Stimulated activated memory B cell treated with anti-CD40 and anti-IgM and Interleukin-4, amounts not matched to agents 10 μg/mL and 1 μg/mL and 100 μg/mL, for 72 hours (primary cell): ENCODE data around the gene DNAJB2.
A peak's percentile ranks its signal among the peaks of the same experiment; 100 is the strongest.

Source experiments
- ATAC-seq: fragments of 150-1000 bp; cut with Tn5 transposase; 2 replicates; pipeline ENCODE4 v1.10.0; 2021
- H3K27ac Mint-ChIP-seq: one replicate; pipeline ENCODE4 v1.8.0; 2022; ENCODE audit warnings: mild to moderate bottlenecking, mixed read lengths
- H3K27me3 Mint-ChIP-seq: one replicate; pipeline ENCODE4 v1.8.0; 2022; ENCODE audit warnings: mixed read lengths
- H3K36me3 Mint-ChIP-seq: one replicate; pipeline ENCODE4 v1.8.0; 2022; ENCODE audit warnings: mixed read lengths
- H3K4me1 Mint-ChIP-seq: one replicate; pipeline ENCODE4 v1.8.0; 2022; ENCODE audit warnings: mixed read lengths
- H3K4me3 Mint-ChIP-seq: one replicate; pipeline ENCODE4 v1.8.0; 2022; ENCODE audit warnings: mild to moderate bottlenecking, moderate library complexity, mixed read lengths
- H3K9me3 Mint-ChIP-seq: one replicate; pipeline ENCODE4 v1.8.0; 2022; ENCODE audit warnings: mixed read lengths

DNAJB2 gene

GRCh38 chr2:219272995-219273394 lies 6.2 kb upstream of the DNAJB2 start:
- Mint-ChIP-seq H3K9me3 (no peaks in the 10 kb centered on the region), H3K4me3 (no peak overlapping the region), H3K27me3 (no peaks in the 10 kb centered on the region), H3K27ac (no peak overlapping the region), H3K36me3 (no peaks in the 10 kb centered on the region), H3K4me1 (peaks cover 42% of the 10 kb centered on the region)
- ATAC-seq: no peak

- Mint-ChIP-seq H3K4me1 (peaks cover 51% of the 10 kb centered on the region), H3K27ac (no peak overlapping the region), H3K9me3 (no peaks in the 10 kb centered on the region), H3K4me3 (no peak overlapping the region), H3K36me3 (no peaks in the 10 kb centered on the region), H3K27me3 (no peaks in the 10 kb centered on the region)
- ATAC-seq: no peak
Measured at GRCh38 chr2:219273937-219274336, 5.2 kb upstream of the DNAJB2 start.

- Mint-ChIP-seq H3K36me3 (no peaks in the 10 kb centered on the region), H3K4me3 (no peak overlapping the region), H3K4me1 (peaks cover 52% of the 10 kb centered on the region), H3K27me3 (no peaks in the 10 kb centered on the region), H3K27ac (peak overlapping the region; percentile 17), H3K9me3 (no peaks in the 10 kb centered on the region)
- ATAC-seq: no peak
Measured at GRCh38 chr2:219274361-219274921, 4.7 kb upstream of the DNAJB2 start.

GRCh38 chr2:219277703-219278654 lies 1.2 kb upstream of the DNAJB2 start:
- Mint-ChIP-seq H3K9me3 (no peaks in the 10 kb centered on the region), H3K36me3 (peaks cover 23% of the 10 kb centered on the region), H3K27ac (peak overlapping the region; percentile 96), H3K4me1 (peaks cover 63% of the 10 kb centered on the region), H3K4me3 (peak overlapping the region; percentile 96), H3K27me3 (no peaks in the 10 kb centered on the region)
- ATAC-seq: peak; percentile 45

GRCh38 chr2:219278655-219279150 lies 463 bp upstream of the DNAJB2 start:
- Mint-ChIP-seq H3K27me3 (no peaks in the 10 kb centered on the region), H3K9me3 (no peaks in the 10 kb centered on the region), H3K4me1 (peaks cover 65% of the 10 kb centered on the region), H3K36me3 (peaks cover 27% of the 10 kb centered on the region), H3K4me3 (peak overlapping the region; percentile 96), H3K27ac (peak overlapping the region; percentile 96)
- peak; percentile 0 for ATAC-seq

- ATAC-seq: no peak
- Mint-ChIP-seq H3K4me1 (peaks cover 52% of the 10 kb centered on the region), H3K9me3 (no peaks in the 10 kb centered on the region), H3K27me3 (no peaks in the 10 kb centered on the region), H3K27ac (peak overlapping the region; percentile 96), H3K4me3 (peak overlapping the region; percentile 96), H3K36me3 (peaks cover 27% of the 10 kb centered on the region)
Measured at GRCh38 chr2:219279916-219280516, 850 bp downstream of the DNAJB2 start.

- Mint-ChIP-seq H3K36me3 (peaks cover 33% of the 10 kb centered on the region), H3K27ac (peak overlapping the region; percentile 96), H3K4me3 (peak overlapping the region; percentile 96), H3K4me1 (peaks cover 58% of the 10 kb centered on the region), H3K27me3 (no peaks in the 10 kb centered on the region), H3K9me3 (no peaks in the 10 kb centered on the region)
- ATAC-seq: no peak
Measured at GRCh38 chr2:219280651-219281050, 1.5 kb downstream of the DNAJB2 start.

- Mint-ChIP-seq H3K4me1 (peaks cover 66% of the 10 kb centered on the region), H3K36me3 (peaks cover 41% of the 10 kb centered on the region), H3K27ac (peak overlapping the region; percentile 96), H3K9me3 (no peaks in the 10 kb centered on the region), H3K4me3 (no peak overlapping the region), H3K27me3 (no peaks in the 10 kb centered on the region)
- no peak for ATAC-seq
Measured at GRCh38 chr2:219281588-219281987, 2.4 kb downstream of the DNAJB2 start.

- Mint-ChIP-seq H3K27ac (peak overlapping the region; percentile 45), H3K27me3 (no peaks in the 10 kb centered on the region), H3K4me1 (peaks cover 62% of the 10 kb centered on the region), H3K4me3 (no peak overlapping the region), H3K9me3 (no peaks in the 10 kb centered on the region), H3K36me3 (peaks cover 41% of the 10 kb centered on the region)
- ATAC-seq: no peak
Measured at GRCh38 chr2:219282375-219282774, 3.2 kb downstream of the DNAJB2 start.

- H3K9me3 Mint-ChIP-seq: no peaks in the 10 kb centered on the region
- no peak overlapping the region for H3K4me3 Mint-ChIP-seq
- H3K27me3 Mint-ChIP-seq: no peaks in the 10 kb centered on the region
- H3K36me3 Mint-ChIP-seq: peaks cover 41% of the 10 kb centered on the region
- peak overlapping the region; percentile 45 for H3K27ac Mint-ChIP-seq
- H3K4me1 Mint-ChIP-seq: peaks cover 55% of the 10 kb centered on the region
- no peak for ATAC-seq
Measured at GRCh38 chr2:219282943-219283581, 3.9 kb downstream of the DNAJB2 start.

- ATAC-seq: no peak
- no peaks in the 10 kb centered on the region for H3K27me3 Mint-ChIP-seq
- H3K36me3 Mint-ChIP-seq: peaks cover 41% of the 10 kb centered on the region
- peaks cover 43% of the 10 kb centered on the region for H3K4me1 Mint-ChIP-seq
- H3K9me3 Mint-ChIP-seq: no peaks in the 10 kb centered on the region
- no peak overlapping the region for H3K27ac Mint-ChIP-seq
- H3K4me3 Mint-ChIP-seq: no peak overlapping the region
Measured at GRCh38 chr2:219284501-219285372, 5.6 kb downstream of the DNAJB2 start.

GRCh38 chr2:219285373-219285735 lies 6.2 kb downstream of the DNAJB2 start:
- no peak overlapping the region for H3K27ac Mint-ChIP-seq
- ATAC-seq: no peak
- peaks cover 39% of the 10 kb centered on the region for H3K36me3 Mint-ChIP-seq
- peaks cover 37% of the 10 kb centered on the region for H3K4me1 Mint-ChIP-seq
- no peaks in the 10 kb centered on the region for H3K9me3 Mint-ChIP-seq
- no peak overlapping the region for H3K4me3 Mint-ChIP-seq
- H3K27me3 Mint-ChIP-seq: no peaks in the 10 kb centered on the region

GRCh38 chr2:219285894-219286425 lies 6.8 kb downstream of the DNAJB2 start:
- Mint-ChIP-seq H3K27me3 (no peaks in the 10 kb centered on the region), H3K9me3 (no peaks in the 10 kb centered on the region), H3K4me1 (peaks cover 31% of the 10 kb centered on the region), H3K27ac (peak overlapping the region; percentile 43), H3K36me3 (peaks cover 33% of the 10 kb centered on the region), H3K4me3 (no peak overlapping the region)
- ATAC-seq: no peak

- Mint-ChIP-seq H3K4me1 (peaks cover 25% of the 10 kb centered on the region), H3K4me3 (no peak overlapping the region), H3K36me3 (peaks cover 27% of the 10 kb centered on the region), H3K27me3 (no peaks in the 10 kb centered on the region), H3K9me3 (no peaks in the 10 kb centered on the region), H3K27ac (peak overlapping the region; percentile 43)
- no peak for ATAC-seq
Measured at GRCh38 chr2:219286436-219287115, 7.4 kb downstream of the DNAJB2 start.
